NCI-H2171 (cell line): ENCODE results near the gene CYP3A7.
"Not testable (repeated sequence)": the region's sequence is repeated elsewhere in the genome, so short reads cannot be mapped to it uniquely, and the experiment has no call there.

Experiments
- DNase-seq: peaks from one replicate; lab custom pipeline; 2025; lab: John Stamatoyannopoulos, UW

The CYP3A7 gene

DNA sequence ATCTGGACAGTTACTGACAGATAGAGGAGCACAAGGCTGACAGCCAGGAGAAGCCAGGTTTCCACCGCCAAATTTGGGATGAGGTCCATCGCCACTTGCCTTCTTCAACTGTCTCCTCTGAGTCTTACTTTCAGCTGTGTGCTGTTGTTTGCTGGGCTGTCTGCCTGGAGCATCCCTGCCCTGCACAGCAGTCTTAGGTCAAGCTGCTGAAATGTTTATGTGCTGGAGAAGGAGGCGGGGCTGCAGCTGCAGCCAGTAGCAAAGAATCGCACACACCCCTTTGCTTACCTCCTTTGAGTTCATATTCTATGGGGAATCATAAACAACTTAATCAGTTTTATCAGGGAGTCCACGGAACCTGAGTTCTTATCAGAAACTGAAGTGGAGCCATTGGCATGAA is 35.0 kb downstream of the CYP3A7 start:
- DNase-seq, result no peak

DNA sequence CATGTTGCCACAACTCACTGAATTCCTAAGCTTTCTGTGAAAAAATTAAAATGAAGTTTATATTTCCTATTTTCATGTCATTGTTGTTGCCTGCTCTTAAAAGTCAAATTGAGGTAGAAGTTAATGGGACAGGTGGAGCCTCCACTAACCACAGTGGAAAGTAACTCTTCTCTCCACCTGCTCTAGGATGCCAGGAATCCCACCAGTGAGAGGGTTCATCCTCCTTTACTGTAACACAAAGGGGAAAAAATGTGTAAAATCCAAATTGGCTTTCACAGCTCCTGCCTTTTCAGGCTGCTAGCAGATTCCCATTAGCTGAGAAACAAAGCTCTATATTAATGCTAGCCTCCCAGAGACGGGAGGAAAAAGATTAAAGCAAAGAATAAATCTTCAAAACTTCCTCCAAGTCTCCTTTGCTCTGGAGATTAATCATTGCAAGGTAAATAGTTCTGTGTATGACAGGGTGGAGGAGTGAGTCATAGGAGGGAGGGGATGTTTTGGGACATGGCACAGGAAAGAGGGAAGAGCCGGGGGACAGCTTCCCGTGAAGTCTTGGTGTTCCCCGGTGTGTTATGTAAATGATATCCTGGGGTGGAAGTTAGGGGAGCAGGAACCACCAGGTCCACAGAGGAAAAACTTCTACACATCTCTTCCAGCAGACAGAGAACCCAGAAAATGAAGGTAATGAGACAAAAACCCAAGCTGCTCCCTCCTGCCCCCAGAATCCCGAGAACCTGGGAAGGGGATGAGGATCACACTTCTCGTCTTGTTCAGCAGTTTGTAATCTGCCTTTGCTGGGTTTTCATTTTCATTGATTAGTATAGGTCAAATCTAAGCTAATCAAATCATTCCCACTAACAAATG is 35.9 kb downstream of the CYP3A7 start:
- DNase-seq, result not testable (repeated sequence)

DNA sequence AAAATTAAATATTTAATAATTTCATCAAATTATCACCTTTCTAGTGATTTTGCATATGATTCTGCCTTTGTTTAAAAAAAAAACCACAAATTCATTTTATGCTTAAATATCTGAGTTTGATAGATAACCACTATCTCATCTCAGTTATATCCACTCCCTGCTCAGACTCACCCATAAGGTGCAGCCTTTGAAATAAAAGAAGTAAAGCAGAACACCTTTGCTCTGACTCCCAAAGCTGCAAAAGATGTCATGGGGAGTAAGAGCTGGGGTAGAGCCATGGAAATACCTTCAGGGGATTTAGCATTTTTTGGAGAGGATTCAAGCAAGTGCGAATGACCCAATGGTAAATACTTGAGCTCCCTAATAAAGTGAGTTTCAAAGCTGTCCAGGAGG is 40.1 kb downstream of the CYP3A7 start:
- no peak for DNase-seq

DNA sequence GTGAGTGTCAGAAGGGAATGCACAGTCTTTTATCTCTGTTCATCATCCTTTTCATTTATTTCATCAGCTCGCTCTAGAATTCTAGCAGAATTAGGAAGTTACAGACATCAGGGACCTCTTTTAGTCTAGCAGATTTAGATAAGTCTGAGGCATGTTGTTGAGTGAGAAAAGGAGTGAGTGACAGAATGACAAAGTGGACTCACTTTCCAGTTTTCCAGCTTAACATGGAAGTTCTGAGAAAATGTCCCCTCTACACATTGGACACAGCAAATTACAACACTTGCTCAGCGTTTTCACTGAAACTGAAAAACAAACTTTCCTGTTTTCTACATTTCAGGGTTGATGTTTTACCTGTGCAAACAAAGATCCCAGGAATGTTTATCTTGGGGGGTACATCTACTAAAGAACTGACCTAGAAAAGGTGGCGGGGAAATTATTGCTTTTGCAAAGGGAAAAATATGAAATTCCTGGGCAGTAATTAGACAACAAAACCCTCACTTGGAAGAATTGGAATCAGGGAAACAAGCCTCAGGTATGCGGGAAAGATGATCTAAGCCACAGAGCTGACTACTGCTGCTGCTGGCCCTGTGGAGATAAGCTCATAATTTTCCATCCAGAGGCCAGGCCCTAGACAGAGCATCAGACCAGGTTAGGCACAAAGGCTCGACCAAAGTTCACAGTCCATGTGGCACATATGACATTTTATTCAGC is 40.6 kb downstream of the CYP3A7 start:
- no peak for DNase-seq

DNA sequence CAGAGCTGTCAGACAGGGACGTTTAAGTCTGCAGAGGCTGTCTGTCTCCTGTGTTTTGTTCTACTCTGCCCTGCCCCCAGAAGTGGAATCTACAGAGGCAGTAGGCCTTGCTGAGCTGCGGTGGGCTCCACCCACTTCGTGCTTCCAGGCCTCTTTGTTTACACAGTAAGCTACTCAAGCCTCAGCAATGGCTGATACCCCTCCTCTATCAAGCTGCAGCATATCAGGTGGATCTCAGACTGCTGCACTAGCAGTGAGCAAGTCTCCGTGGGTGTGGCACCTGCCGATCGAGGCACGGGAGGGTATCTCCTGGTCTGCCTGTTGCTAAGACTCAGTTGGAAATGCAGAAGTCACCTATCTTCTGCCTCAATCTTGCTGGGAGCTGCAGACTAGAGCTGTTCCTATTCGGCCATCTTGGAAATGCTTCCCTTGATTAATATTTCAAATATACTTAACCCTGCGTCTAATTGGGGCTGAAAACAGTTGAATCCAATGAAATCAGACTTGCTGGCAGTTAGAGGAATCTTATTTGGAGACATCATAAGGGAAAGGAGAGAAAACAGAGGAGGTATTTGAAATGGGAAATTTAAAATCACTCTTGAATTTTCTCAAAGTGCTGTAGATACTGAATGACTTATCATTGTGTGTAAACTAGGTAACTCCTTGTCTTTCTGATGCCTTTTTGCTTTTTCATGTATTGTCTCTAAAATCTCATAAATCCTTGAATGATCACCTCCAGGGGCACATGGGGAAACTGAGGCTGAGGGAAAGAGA is 41.4 kb downstream of the CYP3A7 start:
- DNase-seq, result no peak

DNA sequence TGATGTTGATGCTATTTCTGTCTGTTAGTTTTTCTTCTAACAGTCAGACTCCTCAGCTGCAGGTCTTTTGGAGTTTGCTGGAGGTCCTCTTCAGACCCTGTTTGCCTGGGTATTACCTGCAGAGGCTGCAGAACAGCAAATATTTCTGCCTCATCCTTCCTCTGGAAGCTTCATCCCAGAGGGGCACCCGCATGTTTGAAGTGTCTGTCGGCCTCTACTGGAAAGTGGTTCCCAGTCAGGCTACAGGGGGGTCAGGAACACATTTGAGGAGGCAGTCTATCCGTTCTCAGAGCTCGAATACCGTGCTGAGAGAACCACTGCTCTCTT is 41.9 kb downstream of the CYP3A7 start:
- DNase-seq, result no peak

DNA sequence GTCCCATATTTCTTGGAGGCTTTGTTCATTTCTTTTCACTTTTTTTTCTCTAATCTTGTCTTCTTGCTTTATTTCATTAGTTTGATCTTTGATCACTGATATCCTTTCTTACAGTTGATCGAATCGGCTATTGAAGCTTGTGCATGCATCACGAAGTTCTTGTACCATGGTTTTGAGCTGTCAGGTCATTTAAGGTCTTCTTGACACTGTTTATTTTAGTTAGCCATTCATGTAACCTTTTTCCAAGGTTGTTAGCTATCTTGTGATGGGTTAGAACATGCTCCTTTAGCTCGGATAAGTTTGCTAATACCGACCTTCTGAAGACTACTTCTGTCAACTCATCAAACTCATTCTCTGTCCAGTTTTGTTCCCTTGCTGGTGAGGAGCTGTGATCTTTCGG is 42.4 kb downstream of the CYP3A7 start:
- not testable (repeated sequence) for DNase-seq

DNA sequence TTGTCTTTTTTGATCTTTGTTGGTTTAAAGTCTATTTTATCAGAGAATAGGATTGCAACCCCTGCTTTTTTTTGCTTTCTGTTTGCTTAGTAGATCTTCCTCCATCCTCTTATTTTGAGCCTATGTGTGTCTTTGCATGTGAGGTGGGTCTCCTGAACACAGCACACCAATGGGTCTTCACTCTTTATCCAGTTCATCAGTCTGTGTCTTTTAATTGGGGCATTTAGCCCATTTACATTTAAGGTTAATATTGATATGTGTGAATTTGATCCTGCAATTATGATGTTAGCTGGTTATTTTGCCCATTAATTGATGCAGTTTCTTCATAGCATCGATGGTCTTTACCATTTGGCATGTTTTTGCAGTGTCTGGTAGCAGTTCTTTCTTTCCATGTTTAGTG is 43.3 kb downstream of the CYP3A7 start:
- not testable (repeated sequence) for DNase-seq

DNA sequence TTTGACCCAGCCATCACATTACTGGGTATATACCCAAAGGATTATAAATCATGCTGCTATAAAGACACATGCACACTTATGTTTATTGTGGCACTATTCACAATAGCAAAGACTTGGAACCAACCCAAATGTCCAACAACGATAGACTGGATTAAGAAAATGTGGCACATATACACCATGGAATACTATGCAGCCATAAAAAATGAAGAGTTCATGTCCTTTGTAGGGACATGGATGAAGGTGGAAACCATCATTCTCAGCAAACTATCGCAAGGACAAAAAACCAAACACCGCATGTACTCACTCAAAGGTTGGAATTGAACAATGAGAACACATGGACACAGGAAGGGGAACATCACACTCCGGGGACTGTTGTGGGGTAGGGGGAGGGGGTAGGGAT is 44.1 kb downstream of the CYP3A7 start:
- DNase-seq, result not testable (repeated sequence)

DNA sequence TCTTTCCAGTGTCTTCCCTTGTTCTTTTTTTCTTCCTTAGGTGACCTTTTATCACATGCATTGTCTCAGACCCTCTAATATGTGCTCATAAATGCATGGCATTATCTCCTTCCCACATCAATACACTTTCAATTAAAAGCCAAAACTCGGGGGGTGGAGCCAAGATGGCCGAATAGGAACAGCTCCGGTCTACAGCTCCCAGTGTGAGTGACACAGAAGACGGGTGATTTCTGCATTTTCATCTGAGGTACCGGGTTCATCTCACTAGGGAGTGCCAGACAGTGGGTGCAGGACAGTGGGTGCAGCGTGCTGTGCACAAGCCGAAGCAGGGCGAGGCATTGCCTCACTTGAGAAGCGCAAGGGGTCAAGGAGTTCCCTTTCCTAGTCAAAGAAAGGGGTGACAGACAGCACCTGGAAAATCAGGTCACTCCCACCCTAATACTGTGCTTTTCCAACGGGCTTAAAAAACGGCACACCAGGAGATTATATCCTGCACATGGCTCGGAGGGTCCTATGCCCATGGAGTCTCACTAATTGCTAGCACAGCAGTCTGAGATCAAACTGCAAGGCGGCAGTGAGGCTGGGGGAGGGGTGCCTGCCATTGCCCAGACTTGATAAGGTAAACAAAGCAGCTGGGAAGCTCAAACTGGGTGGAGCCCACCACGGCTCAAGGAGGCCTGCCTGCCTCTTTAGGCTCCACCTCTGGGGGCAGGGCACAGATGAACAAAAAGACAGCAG is 49.0 kb downstream of the CYP3A7 start:
- DNase-seq, result not testable (repeated sequence)

DNA sequence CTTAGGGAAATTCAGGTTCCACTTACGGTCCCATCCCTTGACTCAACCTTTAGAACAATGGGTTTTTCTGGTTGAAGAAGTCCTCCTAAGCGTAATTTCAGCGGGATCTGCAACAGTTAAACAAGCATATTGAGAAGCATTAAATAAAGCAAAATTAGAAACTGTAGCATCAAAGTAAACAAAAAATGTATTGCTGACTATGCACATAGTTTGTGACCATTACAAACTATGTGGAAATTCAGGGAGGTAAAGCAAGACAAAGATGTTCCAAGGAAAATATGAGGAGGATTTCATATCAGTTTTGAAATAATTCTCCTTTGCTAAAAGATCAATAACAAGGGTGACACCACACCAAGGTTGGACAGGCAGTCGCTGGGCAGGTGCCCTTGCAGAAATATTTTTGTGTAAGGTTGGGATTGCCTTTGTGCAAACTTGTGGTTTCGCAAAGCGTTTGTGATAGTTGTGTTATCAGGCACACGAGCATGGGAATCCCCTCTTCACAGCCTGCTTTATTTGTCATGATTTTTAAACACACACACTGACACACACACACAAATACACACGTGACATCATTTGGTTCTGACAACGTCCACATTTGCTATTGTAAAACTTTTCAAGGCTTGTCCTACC is 49.8 kb downstream of the CYP3A7 start:
- no peak for DNase-seq

DNA sequence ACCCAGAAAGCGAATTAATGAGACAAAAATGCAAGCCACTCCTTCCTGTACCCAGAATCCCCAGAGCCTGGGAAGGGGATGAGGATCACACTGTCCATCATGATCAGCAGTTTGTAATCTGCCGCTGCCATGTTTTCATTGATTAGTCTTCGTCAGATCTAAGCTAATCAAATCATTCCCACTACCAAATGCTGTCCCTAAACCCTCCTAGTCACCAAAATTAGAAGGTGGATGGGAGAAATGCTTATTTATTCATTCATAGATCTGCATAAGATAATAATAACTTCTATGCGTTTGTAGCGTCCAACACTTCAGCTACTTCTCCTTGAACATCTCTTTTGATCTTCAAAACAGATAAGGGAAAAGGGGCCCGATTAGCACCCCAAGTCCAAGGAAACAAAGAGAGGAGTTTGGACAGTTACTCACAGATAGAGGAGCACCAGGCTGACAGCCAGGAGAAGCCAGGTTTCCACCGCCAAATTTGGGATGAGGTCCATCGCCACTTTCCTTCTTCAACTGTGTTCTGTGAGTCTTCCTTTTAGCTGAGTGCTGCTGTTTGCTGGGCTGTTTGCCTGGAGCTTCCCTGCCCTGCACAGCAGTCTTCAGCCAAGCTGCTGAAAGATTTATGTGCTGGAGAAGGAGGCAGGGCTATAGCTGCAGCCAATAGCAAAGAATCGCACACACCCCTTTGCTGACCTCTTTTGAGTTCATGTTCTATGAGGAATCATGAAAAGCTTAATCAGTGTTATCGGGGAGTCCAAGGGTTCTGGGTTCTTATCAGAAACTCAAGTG is 55.4 kb downstream of the CYP3A7 start, which contains the start of gene CYP3A5:
TSS of gene CYP3A5 (minus strand) at position 597 of the 792 bp plus-strand sequence. CDS start at position 497, 100 bp downstream.
- no peak for DNase-seq

DNA sequence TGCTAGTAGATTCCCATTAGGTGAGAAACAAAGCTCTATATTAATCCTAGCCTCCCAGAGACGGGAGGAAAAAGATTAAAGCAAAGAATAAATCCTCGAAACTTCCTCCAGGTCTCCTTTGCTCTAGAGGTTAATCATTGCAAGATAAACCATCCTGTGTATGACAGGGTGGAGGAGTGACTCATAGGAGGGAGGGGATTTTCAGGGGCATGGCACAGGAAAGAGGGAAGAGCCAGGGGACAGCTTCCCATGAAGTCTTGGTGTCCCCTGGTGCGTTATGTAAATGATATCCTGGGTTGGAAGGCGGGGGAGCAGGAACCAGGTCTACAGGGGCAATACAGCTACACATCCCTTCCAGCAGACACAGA is 56.0 kb downstream of the CYP3A7 start:
- no peak for DNase-seq

DNA sequence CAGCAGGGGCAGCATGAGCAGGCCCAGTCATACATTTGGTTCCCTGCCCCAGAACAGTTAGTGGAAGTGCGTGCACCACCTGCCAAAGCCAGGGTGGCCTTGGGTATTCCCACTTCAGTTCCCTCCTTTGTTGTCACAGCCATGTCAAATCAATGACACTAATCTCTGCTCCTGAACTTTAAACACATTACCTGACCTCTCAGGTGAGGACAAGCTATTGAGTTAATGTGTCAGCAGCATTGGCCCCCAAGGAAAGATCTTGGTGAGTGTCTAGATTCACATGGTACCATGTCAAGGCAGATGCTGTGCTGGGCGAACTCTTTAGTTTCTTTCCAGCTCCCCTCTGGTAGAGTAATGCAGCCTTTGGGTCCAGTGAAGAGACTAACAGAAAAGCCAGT is 57.3 kb downstream of the CYP3A7 start:
- no peak for DNase-seq

DNA sequence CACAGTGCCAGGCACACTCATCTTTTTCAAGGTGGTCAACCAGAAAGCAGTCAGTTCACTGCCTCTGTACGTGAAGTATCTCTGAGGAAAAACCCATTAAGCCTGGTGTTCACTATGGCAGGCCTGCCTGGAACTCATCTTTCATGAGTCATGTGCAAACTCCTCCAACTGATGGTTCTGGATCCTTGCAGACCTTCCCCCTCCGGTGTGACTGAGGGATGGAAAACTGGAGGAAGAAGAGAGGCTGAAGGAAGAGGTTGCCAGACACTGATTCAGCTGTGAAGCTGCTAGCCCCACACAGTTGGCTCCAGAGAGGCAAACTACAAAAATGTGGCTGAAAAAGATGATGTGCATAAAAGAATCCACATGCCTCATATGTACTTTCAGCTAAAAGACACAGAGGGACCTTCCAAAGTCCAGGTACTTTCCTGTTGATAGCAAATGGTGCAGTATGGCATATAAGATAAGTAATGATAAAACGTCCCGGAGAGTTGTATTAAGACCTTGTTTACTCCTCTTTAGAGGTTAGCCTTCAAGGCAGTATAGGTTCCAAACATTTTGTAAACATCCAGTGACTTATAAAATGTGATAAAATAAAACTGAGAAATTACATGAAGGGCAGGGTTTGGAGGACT is 57.9 kb downstream of the CYP3A7 start:
- no peak for DNase-seq

DNA sequence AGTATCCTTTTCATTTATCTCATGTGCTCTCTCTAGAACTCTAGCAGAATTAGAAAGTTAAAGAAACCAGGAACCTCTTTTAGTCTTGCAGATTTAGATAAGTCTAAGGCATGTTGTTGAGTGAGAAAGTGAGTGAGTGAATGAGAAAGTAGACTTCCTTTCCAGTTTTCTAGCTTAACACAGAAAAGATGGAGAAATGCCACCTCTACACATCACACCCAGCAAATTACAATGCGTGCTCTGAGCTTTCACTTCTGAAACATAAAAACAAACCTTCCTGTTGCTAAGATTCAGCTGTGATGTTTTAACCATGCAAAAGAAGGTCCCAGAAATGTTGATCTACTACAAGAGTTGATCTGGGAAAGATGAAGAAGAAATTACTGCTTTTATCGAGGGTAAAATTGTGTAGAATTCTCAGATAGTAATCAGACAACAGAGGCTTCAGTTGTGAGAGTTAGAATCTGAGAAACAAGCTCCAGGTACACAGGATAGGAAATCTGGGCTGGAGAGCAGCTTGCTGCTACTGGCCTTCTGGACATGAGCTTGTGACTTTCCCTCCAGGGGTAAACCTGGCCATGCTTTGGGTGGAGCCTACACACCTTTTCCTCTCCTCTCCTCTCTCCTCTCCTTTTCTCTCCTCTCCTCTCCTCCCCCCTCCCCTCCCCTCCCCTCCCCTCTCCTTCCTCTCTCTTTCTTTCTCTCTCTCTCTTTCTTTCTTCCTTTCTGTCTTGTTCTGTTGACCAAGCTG is 59.8 kb downstream of the CYP3A7 start:
- DNase-seq, result no peak

DNA sequence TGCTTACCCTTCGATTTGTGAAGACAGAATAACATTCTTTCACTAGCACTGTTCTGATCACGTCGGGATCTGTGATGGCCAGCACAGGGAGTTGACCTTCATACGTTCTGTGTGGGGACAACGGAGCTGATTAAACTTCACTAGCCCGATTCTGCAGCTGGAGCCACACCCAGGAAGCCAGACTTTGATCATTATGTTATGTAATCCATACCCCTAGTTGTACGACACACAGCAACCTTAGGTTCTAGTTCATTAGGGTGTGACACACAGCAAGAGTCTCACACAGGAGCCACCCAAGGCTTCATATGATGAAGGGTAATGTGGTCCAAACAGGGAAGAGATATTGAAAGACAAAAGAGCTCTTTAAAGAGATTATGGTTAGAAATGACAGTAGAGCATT is 62.4 kb downstream of the CYP3A7 start:
- DNase-seq, result no peak

DNA sequence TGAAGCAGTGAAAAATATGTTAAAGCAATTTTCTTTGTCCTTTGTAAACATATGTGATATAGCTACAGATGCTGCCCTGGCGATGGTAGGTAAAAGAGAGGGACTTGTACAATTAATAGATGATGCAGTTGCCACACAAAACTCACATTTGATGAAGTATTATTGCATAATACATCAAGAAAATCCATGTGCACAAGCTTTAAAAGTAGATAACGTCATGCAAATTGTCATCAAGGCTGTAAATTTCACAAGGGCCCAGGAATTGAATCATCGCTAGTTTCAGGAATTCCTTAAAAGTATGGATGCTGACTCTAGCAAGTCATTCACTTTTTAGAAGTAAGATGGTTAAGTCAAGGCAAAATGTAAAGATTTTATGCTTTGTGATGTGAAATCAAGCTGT is 65.2 kb downstream of the CYP3A7 start:
- DNase-seq, result no peak

DNA sequence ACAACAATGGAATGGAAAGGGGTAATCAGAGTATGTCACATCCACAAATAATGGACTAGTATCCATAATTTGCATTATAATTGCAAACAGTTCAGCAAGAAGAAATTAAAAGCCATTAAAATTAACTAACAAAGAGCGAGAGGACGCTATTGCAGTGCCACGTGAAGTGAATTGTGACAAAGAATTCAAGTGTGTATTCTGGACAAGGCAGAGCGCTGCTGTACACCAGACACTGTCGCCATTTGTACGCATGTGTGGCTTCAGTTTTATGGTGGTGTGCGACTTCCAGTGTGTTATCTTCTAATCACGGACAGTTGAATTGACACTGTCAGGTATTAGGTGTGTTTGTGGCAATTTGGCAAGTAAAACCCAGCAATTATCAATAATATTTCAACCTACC is 66.5 kb downstream of the CYP3A7 start:
- no peak for DNase-seq

DNA sequence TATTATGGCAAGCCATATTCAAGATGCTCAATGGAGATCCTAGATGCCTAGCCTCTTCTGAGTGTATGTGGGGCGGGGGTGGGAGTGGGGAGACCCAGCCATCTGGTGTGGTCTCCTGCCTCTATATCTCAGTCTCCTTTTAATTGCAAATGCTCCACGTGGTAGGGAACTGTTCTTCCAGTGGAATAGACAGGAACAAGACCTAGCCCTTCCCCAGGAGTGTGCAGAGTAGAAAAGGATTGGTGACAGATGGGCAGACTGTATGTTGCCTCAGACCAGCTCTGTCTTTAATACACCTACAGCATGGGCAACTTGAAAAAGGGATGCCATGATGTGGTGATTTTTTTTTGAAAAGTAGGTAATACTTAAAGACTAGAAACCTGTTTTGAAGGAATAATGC is 67.8 kb downstream of the CYP3A7 start:
- peak; percentile 28 for DNase-seq
